Measurements from ENCODE around the gene NR1H2. TPM values are rescaled to one million over a fixed set of nuclear protein-coding genes. Genes with fewer than 3 reads are reported as not detected.

The NR1H2 gene
- total RNA-seq, 6 experiments from 2014 or later = 23.6 to 57.9 (median 33.8) TPM

GRCh38 chr19:50377051-50377461 is 799 bp downstream of the NR1H2 start:
- no peaks in the 10 kb centered on the region for H3K4me1 ChIP-seq
- no peak overlapping the region for H3K27ac ChIP-seq
- WGBS (ENCODE audit: insufficient coverage, low coverage, low lambda C conversion rate, missing lambda C conversion rate) = 43% methylated on average over 7 of the region's 7 CpGs

DNA sequence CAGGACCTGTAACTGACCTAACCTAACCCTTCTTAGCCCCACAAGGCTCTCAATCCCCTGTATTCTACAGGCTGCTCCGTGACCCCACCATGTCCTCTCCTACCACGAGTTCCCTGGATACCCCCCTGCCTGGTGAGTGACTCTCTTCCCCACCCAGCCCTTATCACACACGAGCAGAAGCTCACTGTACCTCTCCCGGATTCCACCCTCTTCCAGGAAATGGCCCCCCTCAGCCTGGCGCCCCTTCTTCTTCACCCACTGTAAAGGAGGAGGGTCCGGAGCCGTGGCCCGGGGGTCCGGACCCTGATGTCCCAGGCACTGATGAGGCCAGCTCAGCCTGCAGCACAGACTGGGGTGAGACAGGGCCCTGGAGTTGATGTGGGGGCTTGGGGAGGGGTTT is 1.3 kb downstream of the NR1H2 start:
- TF ChIP-seq, protein P1, sequence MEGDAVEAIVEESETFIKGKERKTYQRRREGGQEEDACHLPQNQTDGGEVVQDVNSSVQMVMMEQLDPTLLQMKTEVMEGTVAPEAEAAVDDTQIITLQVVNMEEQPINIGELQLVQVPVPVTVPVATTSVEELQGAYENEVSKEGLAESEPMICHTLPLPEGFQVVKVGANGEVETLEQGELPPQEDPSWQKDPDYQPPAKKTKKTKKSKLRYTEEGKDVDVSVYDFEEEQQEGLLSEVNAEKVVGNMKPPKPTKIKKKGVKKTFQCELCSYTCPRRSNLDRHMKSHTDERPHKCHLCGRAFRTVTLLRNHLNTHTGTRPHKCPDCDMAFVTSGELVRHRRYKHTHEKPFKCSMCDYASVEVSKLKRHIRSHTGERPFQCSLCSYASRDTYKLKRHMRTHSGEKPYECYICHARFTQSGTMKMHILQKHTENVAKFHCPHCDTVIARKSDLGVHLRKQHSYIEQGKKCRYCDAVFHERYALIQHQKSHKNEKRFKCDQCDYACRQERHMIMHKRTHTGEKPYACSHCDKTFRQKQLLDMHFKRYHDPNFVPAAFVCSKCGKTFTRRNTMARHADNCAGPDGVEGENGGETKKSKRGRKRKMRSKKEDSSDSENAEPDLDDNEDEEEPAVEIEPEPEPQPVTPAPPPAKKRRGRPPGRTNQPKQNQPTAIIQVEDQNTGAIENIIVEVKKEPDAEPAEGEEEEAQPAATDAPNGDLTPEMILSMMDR (IDR thresholded peaks at IDR 0.05) = no peak
- no peak for TF ChIP-seq POLR2A (IDR thresholded peaks at IDR 0.05)
- intact Hi-C loops (cut with DNase I) = loop anchor here (10.0 kb wide), 2 partner anchors 77 to 407 kb away; no protein-coding TSS in a partner anchor
- Histone ChIP-seq H3K4me3 (no peak overlapping the region), H3K4me1 (no peaks in the 10 kb centered on the region), H3K27me3 (no peaks in the 10 kb centered on the region), H3K36me3 (peaks cover 0 to 44% (median 12%) of the 10 kb centered on the region in 4 donors), H3K27ac (no peak overlapping the region), H3K9me3 (no peaks in the 10 kb centered on the region)
- WGBS (ENCODE audit: insufficient coverage, low coverage, low lambda C conversion rate, missing lambda C conversion rate) = 68% methylated on average over 9 of the region's 9 CpGs
- no peak for DNase-seq
- no peak for ATAC-seq

More at GRCh38 chr19:50377051-50377461, 799 bp downstream of the NR1H2 start:
- DNase-seq (peak in 2 of 3 donors; percentile 61 to 63), ATAC-seq (peak in 3 of 4 donors; percentile 3 to 14 (median 4))
- Histone ChIP-seq H3K4me3 (no peak overlapping the region), H3K9me3 (no peaks in the 10 kb centered on the region), H3K36me3 (peaks cover 0 to 41% (median 12%) of the 10 kb centered on the region in 4 donors), H3K27me3 (no peaks in the 10 kb centered on the region)
- no peak for TF ChIP-seq POLR2A (IDR thresholded peaks at IDR 0.05)
- intact Hi-C loops (cut with DNase I) = loop anchor here (10.0 kb wide), 2 partner anchors 78 to 408 kb away; no protein-coding TSS in a partner anchor

GRCh38 chr19:50378169-50378862 is 2.1 kb downstream of the NR1H2 start:
- H3K4me3 ChIP-seq = no peak overlapping the region
- H3K27ac ChIP-seq = no peak overlapping the region
- DNase-seq (peak in 1 of 3 donors; percentile 55), ATAC-seq (no peak)
- 90% methylated on average over 7 of the region's 36 CpGs for WGBS (ENCODE audit: insufficient coverage, low coverage, low lambda C conversion rate, missing lambda C conversion rate)
- H3K36me3 ChIP-seq = peaks cover 0 to 44% (median 12%) of the 10 kb centered on the region in 4 donors
- intact Hi-C loops (cut with DNase I) = loop anchor here (10.0 kb wide), 2 partner anchors 76 to 406 kb away; no protein-coding TSS in a partner anchor
- TF ChIP-seq, protein P1 (IDR thresholded peaks at IDR 0.05) = no peak
- no peak for TF ChIP-seq POLR2A (IDR thresholded peaks at IDR 0.05)
- no peaks in the 10 kb centered on the region for H3K9me3 ChIP-seq
- no peaks in the 10 kb centered on the region for H3K27me3 ChIP-seq
- no peaks in the 10 kb centered on the region for H3K4me1 ChIP-seq

DNA sequence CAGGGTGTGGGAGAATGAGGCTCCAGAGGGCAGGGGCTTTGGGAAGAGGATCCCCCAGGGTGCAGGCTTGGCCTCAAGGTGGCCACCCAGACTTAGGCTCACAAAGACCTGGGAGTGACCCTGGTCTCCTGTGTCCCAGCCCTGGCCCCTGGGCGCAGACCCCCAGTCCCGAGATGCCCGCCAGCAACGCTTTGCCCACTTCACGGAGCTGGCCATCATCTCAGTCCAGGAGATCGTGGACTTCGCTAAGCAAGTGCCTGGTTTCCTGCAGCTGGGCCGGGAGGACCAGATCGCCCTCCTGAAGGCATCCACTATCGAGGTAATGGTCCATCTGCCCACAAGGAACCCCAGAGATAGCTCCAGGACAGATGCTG is 2.6 kb downstream of the NR1H2 start:
- no peak overlapping the region for H3K4me3 ChIP-seq
- H3K27me3 ChIP-seq = no peaks in the 10 kb centered on the region
- WGBS (ENCODE audit: insufficient coverage, low coverage, low lambda C conversion rate, missing lambda C conversion rate) = 93% methylated on average over 10 of the region's 10 CpGs
- ATAC-seq (no peak), DNase-seq (no peak)
- peaks cover 0 to 44% (median 12%) of the 10 kb centered on the region in 4 donors for H3K36me3 ChIP-seq
- H3K9me3 ChIP-seq = no peaks in the 10 kb centered on the region
- intact Hi-C loops (cut with DNase I) = loop anchor here (10.0 kb wide), 2 partner anchors 76 to 406 kb away; no protein-coding TSS in a partner anchor
- H3K27ac ChIP-seq = no peak overlapping the region
- H3K4me1 ChIP-seq = no peaks in the 10 kb centered on the region
- TF ChIP-seq, protein P1 (IDR thresholded peaks at IDR 0.05) = no peak
- no peak for TF ChIP-seq POLR2A (IDR thresholded peaks at IDR 0.05)

GRCh38 chr19:50379602-50380001 is 3.3 kb downstream of the NR1H2 start:
- no peak for TF ChIP-seq POLR2A (IDR thresholded peaks at IDR 0.05)
- TF ChIP-seq, protein P1 (IDR thresholded peaks at IDR 0.05) = no peak
- Histone ChIP-seq H3K36me3 (peaks cover 0 to 44% (median 12%) of the 10 kb centered on the region in 4 donors), H3K4me1 (peaks cover 0 to 1% (median 0%) of the 10 kb centered on the region in 4 donors), H3K27ac (no peak overlapping the region), H3K27me3 (no peaks in the 10 kb centered on the region), H3K4me3 (no peak overlapping the region), H3K9me3 (no peaks in the 10 kb centered on the region)
- DNase-seq (no peak), ATAC-seq (no peak)
- intact Hi-C loops (cut with DNase I) = loop anchor here (10.0 kb wide), 2 partner anchors 75 to 405 kb away; no protein-coding TSS in a partner anchor
- 93% methylated on average over 3 of the region's 11 CpGs for WGBS (ENCODE audit: insufficient coverage, low coverage, low lambda C conversion rate, missing lambda C conversion rate)
